Stomach (tissue), 9 donors: ENCODE results near the gene SLC24A3. TPM values are rescaled to one million over a fixed set of nuclear protein-coding genes. Genes with fewer than 3 reads are reported as not detected.
A peak's percentile ranks its signal among the peaks of the same experiment; 100 is the strongest.

Experiments used
- DNase-seq, 2 donors: peaks; one replicate each; pipeline versions ENCODE4 v3.0.0 to v3.0.0-alpha.2; 2013 to 2019
- H3K27ac ChIP-seq, 5 donors: fragments of 200-600 bp in 4 of 5; sonication (generic) in 4 of 5; one replicate each; pipeline ENCODE4 v1.5.1; 2013 to 2019; ENCODE audit warnings: mild to moderate bottlenecking in 1 of 5, moderate library complexity in 1 of 5
- H3K27me3 ChIP-seq, 3 donors: fragments of 200-600 bp; sonication (generic); one replicate each; pipeline ENCODE4 v1.5.1; 2017 to 2019; ENCODE audit warnings: mixed run types in 1 of 3
- H3K36me3 ChIP-seq, 4 donors: fragments of 200-600 bp; sonication (generic); 1 replicate in 3 of 4; 2 replicates in 1 of 4; pipeline ENCODE4 v1.5.1; 2016 to 2019
- H3K4me1 ChIP-seq, 4 donors: fragments of 200-600 bp; sonication (generic); one replicate each; pipeline ENCODE4 v1.5.1; 2016 to 2019
- H3K4me3 ChIP-seq, 4 donors: fragments of 200-600 bp; sonication (generic) in 3 of 4; one replicate each; pipeline ENCODE4 v1.5.1; 2016 to 2019; ENCODE audit warnings: mild to moderate bottlenecking in 1 of 4
- H3K9me3 ChIP-seq, 4 donors: fragments of 200-600 bp; sonication (generic); one replicate each; pipeline ENCODE4 v1.5.1; 2016 to 2019
- CTCF ChIP-seq, 7 experiments: fragments of 450-650 bp in 4 of 7; fragments of 200-600 bp in 3 of 7; sonication (generic) in 3 of 7; IDR thresholded peaks; one replicate each; pipeline ENCODE4 v1.5.1; 2016 to 2019; ENCODE audit warnings: antibody characterized with exemption in 7 of 7, control low read depth in 2 of 7, mild to moderate bottlenecking in 1 of 7
- EP300 ChIP-seq: sonication (generic); formaldehyde crosslinking; IDR thresholded peaks from one replicate; pipeline ENCODE4 v1.6.1; 2017; ENCODE audit warnings: antibody characterized with exemption
- POLR2A ChIP-seq, 4 donors: fragments of 450-650 bp; IDR thresholded peaks; one replicate each; pipeline ENCODE4 v1.6.1; 2016; ENCODE audit warnings: antibody characterized with exemption in 4 of 4, control low read depth in 2 of 4, mild to moderate bottlenecking in 1 of 4, moderate library complexity in 1 of 4
- POLR2AphosphoS5 ChIP-seq, 3 donors: sonication (generic); formaldehyde crosslinking; IDR thresholded peaks; one replicate each; pipeline ENCODE4 v1.6.1; 2016; ENCODE audit warnings: antibody characterized with exemption in 3 of 3
- WGBS, 5 donors: extraction: QIAGEN DNeasy Blood & Tissue Kit in 3 of 5; methylation state at CpG; one replicate each; pipeline versions ENCODE4 v1.1.5 to v1.1.7; 2013 to 2018; 5-methylcytosine and 5-hydroxymethylcytosine counted together
- intact Hi-C: fragments of 100-400 bp; cut with DNase I; formaldehyde crosslinking; loops from one replicate; pipeline ENCODE4 v1.15.1; 2023; ENCODE audit warnings: low total_unique reads
- polyA plus RNA-seq, 3 donors: library from polyadenylated mRNA; stranded (reverse); fragments of 200-250 nt; gene quantifications; one replicate each; pipeline ENCODE4 v1.2.3, GENCODE V29; 2013
- total RNA-seq, 5 donors: library from RNA; depleted of rRNA; stranded (reverse); fragments of >200 nt; gene quantifications; one replicate each; pipeline versions ENCODE4 v1.1.0 to v1.2.3, GENCODE V29; 2014 to 2016
- donor health status: healthy with polysubstance abuse.
- donor health status: Bipolar disorder and iron deficiency.
- donor health status: healthy.

The SLC24A3 gene
- total and polyA plus RNA-seq, 8 donors, result 1.8 to 9.0 (median 4.5) TPM

- TF ChIP-seq CTCF (IDR thresholded peaks at IDR 0.05), result no peak
- TF ChIP-seq POLR2AphosphoS5 (IDR thresholded peaks at IDR 0.05), result no peak
- TF ChIP-seq EP300, result no peak
- TF ChIP-seq POLR2A (IDR thresholded peaks at IDR 0.05), result no peak
- no peak overlapping the region for H3K27ac ChIP-seq
- peaks cover 0 to 4% (median 0%) of the 10 kb centered on the region in 4 donors for H3K4me1 ChIP-seq
- H3K9me3 ChIP-seq, result no peaks in the 10 kb centered on the region
- 88 to 98% (median 97%) methylated on average over 2 of the region's 2 CpGs for WGBS, 5 donors
- intact Hi-C loops, result no loop called here
- no peaks in the 10 kb centered on the region for H3K36me3 ChIP-seq
- H3K4me3 ChIP-seq, result no peak overlapping the region
- no peaks in the 10 kb centered on the region for H3K27me3 ChIP-seq
- DNase-seq, result no peak
These were observed 204.2 kb downstream of the SLC24A3 start for GRCh38 chr20:19416627-19417026.

- WGBS, 5 donors, result 40 to 62% (median 49%) methylated on average over 4 of the region's 4 CpGs
- H3K27me3 ChIP-seq, result no peaks in the 10 kb centered on the region
- no peaks in the 10 kb centered on the region for H3K36me3 ChIP-seq
- intact Hi-C loops, result no loop called here
- H3K9me3 ChIP-seq, result no peaks in the 10 kb centered on the region
- DNase-seq, result peak in 1 of 2 donors; percentile 44
- H3K4me3 ChIP-seq, result no peak overlapping the region
- no peak overlapping the region for H3K27ac ChIP-seq
- peaks cover 0 to 4% (median 0%) of the 10 kb centered on the region in 4 donors for H3K4me1 ChIP-seq
- TF ChIP-seq CTCF (IDR thresholded peaks at IDR 0.05) (no peak), POLR2AphosphoS5 (IDR thresholded peaks at IDR 0.05) (no peak), POLR2A (IDR thresholded peaks at IDR 0.05) (no peak), EP300 (no peak)
These were observed 207.0 kb downstream of the SLC24A3 start for GRCh38 chr20:19419396-19419795.

GRCh38 chr20:19423097-19423899 is 210.9 kb downstream of the SLC24A3 start:
- H3K9me3 ChIP-seq, result no peaks in the 10 kb centered on the region
- intact Hi-C loops, result no loop called here
- no peak overlapping the region for H3K27ac ChIP-seq
- peaks cover 0 to 15% (median 9%) of the 10 kb centered on the region in 4 donors for H3K4me1 ChIP-seq
- 61 to 81% (median 70%) methylated on average over 9 of the region's 9 CpGs for WGBS, 5 donors
- no peaks in the 10 kb centered on the region for H3K36me3 ChIP-seq
- no peak for TF ChIP-seq CTCF (IDR thresholded peaks at IDR 0.05)
- TF ChIP-seq POLR2A (IDR thresholded peaks at IDR 0.05), result no peak
- TF ChIP-seq EP300, result no peak
- no peak for TF ChIP-seq POLR2AphosphoS5 (IDR thresholded peaks at IDR 0.05)
- H3K27me3 ChIP-seq, result no peaks in the 10 kb centered on the region
- no peak overlapping the region for H3K4me3 ChIP-seq
- DNase-seq, result no peak

GRCh38 chr20:19423900-19424620 is 211.6 kb downstream of the SLC24A3 start:
- Histone ChIP-seq H3K4me3 (no peak overlapping the region), H3K9me3 (no peaks in the 10 kb centered on the region), H3K27me3 (no peaks in the 10 kb centered on the region), H3K27ac (no peak overlapping the region), H3K36me3 (no peaks in the 10 kb centered on the region), H3K4me1 (peaks cover 0 to 15% (median 11%) of the 10 kb centered on the region in 4 donors)
- WGBS, 5 donors, result 75 to 79% (median 76%) methylated on average over 8 of the region's 8 CpGs
- intact Hi-C loops, result no loop called here
- no peak for TF ChIP-seq POLR2AphosphoS5 (IDR thresholded peaks at IDR 0.05)
- DNase-seq, result no peak
